GM23248 (cell line): ENCODE results near the gene PAK1.

ENCODE experiments used
- EZH2 ChIP-seq: fragments of 200-600 bp; sonication (generic); IDR thresholded peaks from 2 replicates; pipeline ENCODE4 v1.6.1; 2018; ENCODE audit warnings: antibody characterized with exemption, mild to moderate bottlenecking; ENCODE audit not compliant: insufficient read depth, poor library complexity, severe bottlenecking
- EZH2phosphoT487 ChIP-seq: fragments of 200-600 bp; sonication (generic); IDR thresholded peaks from 2 replicates; pipeline ENCODE4 v1.6.1; 2018; ENCODE audit warnings: antibody characterized with exemption, moderate library complexity, mild to moderate bottlenecking, low read depth; ENCODE audit not compliant: insufficient read depth

DNA sequence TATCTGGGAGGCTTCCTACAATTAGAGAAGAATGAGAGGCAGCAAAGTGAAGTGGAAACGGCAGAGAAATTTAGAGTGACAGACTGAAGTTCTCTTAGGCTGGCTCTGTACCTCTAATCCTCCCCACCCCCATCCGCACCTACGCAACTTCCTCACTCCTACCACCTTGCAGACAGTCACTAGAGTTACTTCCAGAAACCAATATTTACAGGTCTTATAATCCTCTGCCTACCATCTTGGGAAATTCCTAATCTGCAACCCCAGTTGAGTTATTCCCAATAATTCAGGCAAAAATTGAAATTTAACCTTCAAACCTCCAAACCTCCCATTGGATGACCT is 71.7 kb downstream of the PAK1 start:
- TF ChIP-seq EZH2 (no peak), EZH2phosphoT487 (no peak)
